ENCODE results near the gene LGSN.
"Not testable (repeated sequence)": the region's sequence is repeated elsewhere in the genome, so short reads cannot be mapped to it uniquely, and the experiment has no call there.

DNA sequence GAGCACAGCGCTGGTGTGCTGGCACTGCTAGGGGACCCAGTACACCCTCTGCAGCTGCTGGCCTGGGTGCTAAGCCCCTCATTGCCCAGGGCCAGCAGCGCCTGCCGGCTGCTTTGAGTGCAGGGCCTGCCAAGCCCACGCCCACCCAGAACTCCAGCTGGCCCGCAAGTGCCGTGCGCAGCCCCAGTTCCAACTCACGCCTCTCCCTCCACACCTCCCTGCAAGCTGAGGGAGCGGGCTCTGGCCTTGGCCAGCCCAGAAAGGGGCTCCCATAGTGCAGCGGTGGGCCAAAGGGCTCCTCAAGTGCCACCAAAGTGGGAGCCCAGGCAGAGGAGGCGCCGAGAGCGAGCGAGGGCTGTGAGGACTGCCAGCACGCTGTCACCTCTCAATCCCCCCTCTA lies 6.8 kb upstream of the LGSN start:
- TF ChIP-seq POLR2AphosphoS5 (IDR thresholded peaks at IDR 0.05; ENCODE audit: insufficient read depth, low read depth, low read length); CTCF (IDR thresholded peaks at IDR 0.05; ENCODE audit: extremely low read depth in 1 of 2, insufficient read depth in 1 of 2, low read depth in 1 of 2, low read length in 2 of 2); POLR2A (IDR thresholded peaks at IDR 0.05; ENCODE audit: low read depth, low read length); JUN (IDR thresholded peaks at IDR 0.05; ENCODE audit: borderline replicate concordance, insufficient read depth, insufficient read length, low read depth); MYC (IDR thresholded peaks at IDR 0.05; ENCODE audit: low read depth, low read length); FOS (IDR thresholded peaks at IDR 0.05; ENCODE audit: borderline replicate concordance, insufficient read depth, low read length); EZH2 (IDR thresholded peaks at IDR 0.05; ENCODE audit: borderline replicate concordance, low read depth, low read length, severe bottlenecking): not testable (repeated sequence)
